ENCODE measurements around the gene TMEM107. TPM values are rescaled to one million over a fixed set of nuclear protein-coding genes. Genes with fewer than 3 reads are reported as not detected.

Gene TMEM107
- total and polyA plus RNA-seq, 10 of the 15 experiments (the other 5 are each of a cell fraction or from before 2014, with no cell fraction given): 7.9 to 38.7 (median 22.9) TPM

DNA sequence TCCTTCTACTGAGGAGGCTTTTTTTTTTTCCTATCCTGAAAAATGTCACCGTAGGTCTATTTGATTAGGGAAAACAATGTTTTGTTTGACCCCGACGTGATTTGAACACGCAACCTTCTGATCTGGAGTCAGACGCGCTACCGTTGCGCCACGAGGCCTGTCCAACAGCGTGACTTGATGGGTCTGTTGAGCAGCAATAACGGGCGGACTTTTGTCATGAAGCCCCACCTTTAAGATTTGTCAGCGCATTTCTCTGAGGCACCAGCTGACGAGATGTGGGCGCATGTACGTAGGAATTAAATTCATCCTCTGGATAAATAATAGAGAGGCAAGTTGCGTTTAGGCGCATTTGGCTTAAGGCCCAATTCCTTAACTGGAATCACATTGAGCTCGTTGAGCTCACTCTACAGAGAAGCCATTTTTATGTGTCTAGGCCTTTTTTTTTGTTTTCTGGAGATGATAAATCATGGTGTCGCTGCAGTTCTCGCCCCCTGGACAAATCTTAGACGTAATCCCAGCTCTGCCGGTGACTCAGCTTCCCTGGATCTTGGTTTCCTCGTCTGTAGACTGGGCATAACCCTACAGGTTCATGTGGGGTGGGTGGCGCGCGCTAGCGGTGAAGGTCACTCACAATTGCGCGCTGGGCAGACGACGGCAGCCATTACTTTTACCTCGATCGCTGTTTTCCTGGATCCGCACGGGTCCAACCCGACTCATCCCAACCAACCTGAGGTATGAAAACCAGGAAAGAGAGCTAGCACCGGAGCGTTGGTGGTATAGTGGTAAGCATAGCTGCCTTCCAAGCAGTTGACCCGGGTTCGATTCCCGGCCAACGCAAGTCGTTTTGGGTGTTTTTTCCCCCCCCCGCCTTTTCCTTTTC, 44.8 kb upstream of the TMEM107 start (continued):
- TF ChIP-seq, protein P1, sequence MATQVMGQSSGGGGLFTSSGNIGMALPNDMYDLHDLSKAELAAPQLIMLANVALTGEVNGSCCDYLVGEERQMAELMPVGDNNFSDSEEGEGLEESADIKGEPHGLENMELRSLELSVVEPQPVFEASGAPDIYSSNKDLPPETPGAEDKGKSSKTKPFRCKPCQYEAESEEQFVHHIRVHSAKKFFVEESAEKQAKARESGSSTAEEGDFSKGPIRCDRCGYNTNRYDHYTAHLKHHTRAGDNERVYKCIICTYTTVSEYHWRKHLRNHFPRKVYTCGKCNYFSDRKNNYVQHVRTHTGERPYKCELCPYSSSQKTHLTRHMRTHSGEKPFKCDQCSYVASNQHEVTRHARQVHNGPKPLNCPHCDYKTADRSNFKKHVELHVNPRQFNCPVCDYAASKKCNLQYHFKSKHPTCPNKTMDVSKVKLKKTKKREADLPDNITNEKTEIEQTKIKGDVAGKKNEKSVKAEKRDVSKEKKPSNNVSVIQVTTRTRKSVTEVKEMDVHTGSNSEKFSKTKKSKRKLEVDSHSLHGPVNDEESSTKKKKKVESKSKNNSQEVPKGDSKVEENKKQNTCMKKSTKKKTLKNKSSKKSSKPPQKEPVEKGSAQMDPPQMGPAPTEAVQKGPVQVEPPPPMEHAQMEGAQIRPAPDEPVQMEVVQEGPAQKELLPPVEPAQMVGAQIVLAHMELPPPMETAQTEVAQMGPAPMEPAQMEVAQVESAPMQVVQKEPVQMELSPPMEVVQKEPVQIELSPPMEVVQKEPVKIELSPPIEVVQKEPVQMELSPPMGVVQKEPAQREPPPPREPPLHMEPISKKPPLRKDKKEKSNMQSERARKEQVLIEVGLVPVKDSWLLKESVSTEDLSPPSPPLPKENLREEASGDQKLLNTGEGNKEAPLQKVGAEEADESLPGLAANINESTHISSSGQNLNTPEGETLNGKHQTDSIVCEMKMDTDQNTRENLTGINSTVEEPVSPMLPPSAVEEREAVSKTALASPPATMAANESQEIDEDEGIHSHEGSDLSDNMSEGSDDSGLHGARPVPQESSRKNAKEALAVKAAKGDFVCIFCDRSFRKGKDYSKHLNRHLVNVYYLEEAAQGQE (IDR thresholded peaks at IDR 0.05; ENCODE audit: low read depth, low read length): no peak
- TF ChIP-seq ZNF24 (IDR thresholded peaks at IDR 0.05) (peak; percentile 99), SMAD1 (IDR thresholded peaks at IDR 0.05; ENCODE audit: low read depth, partially characterized antibody) (no peak), EZH2 (IDR thresholded peaks at IDR 0.05; ENCODE audit: borderline replicate concordance, control insufficient read depth, low read depth, low read length) (no peak), SMAD5 (IDR thresholded peaks at IDR 0.05; ENCODE audit: low read depth) (no peak), RCOR1 (conservative IDR thresholded peaks at IDR 0.05; ENCODE audit: low read depth, low read length) (no peak), PML (IDR thresholded peaks at IDR 0.05; ENCODE audit: low read length) (peak; percentile 15), CHD4 (IDR thresholded peaks at IDR 0.05) (no peak), EGR1 (IDR thresholded peaks at IDR 0.05; ENCODE audit: borderline replicate concordance in 1 of 2, low read depth in 2 of 2, low read length in 2 of 2) (peak in 1 of 2 experiments; percentile 45; a peak in 1 of 3 replicates), TAF1 (IDR thresholded peaks at IDR 0.05; ENCODE audit: borderline replicate concordance, low read depth, low read length) (no peak), ZNF622 (IDR thresholded peaks at IDR 0.05) (no peak), MYC (IDR thresholded peaks at IDR 0.05; ENCODE audit: insufficient read depth, insufficient read length, insufficient replicate concordance, low read length, severe bottlenecking) (no peak), NR2F1 (conservative IDR thresholded peaks at IDR 0.05) (peak; percentile 19; the same call in 1 of the 2 replicates), MEF2A (IDR thresholded peaks at IDR 0.05; ENCODE audit: insufficient read depth, low read depth, low read length) (peak; percentile 59; the same call in 1 of the 2 replicates), TCF12 (IDR thresholded peaks at IDR 0.05; ENCODE audit: low read depth, low read length) (no peak), BRCA1 (IDR thresholded peaks at IDR 0.05; ENCODE audit: low read depth, low read length) (no peak)
- TF ChIP-seq, protein P2, sequence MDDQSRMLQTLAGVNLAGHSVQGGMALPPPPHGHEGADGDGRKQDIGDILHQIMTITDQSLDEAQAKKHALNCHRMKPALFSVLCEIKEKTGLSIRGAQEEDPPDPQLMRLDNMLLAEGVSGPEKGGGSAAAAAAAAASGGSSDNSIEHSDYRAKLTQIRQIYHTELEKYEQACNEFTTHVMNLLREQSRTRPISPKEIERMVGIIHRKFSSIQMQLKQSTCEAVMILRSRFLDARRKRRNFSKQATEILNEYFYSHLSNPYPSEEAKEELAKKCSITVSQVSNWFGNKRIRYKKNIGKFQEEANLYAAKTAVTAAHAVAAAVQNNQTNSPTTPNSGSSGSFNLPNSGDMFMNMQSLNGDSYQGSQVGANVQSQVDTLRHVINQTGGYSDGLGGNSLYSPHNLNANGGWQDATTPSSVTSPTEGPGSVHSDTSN (IDR thresholded peaks at IDR 0.05; ENCODE audit: insufficient replicate concordance, low read depth, low read length): no peak
- TF ChIP-seq, protein P3, sequence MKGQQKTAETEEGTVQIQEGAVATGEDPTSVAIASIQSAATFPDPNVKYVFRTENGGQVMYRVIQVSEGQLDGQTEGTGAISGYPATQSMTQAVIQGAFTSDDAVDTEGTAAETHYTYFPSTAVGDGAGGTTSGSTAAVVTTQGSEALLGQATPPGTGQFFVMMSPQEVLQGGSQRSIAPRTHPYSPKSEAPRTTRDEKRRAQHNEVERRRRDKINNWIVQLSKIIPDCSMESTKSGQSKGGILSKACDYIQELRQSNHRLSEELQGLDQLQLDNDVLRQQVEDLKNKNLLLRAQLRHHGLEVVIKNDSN (IDR thresholded peaks at IDR 0.05; ENCODE audit: borderline replicate concordance, extremely low read length, insufficient read depth, low read depth, low read length): no peak
- TF ChIP-seq, protein P4, sequence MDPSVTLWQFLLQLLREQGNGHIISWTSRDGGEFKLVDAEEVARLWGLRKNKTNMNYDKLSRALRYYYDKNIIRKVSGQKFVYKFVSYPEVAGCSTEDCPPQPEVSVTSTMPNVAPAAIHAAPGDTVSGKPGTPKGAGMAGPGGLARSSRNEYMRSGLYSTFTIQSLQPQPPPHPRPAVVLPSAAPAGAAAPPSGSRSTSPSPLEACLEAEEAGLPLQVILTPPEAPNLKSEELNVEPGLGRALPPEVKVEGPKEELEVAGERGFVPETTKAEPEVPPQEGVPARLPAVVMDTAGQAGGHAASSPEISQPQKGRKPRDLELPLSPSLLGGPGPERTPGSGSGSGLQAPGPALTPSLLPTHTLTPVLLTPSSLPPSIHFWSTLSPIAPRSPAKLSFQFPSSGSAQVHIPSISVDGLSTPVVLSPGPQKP (IDR thresholded peaks at IDR 0.05; ENCODE audit: low read depth, low read length): no peak
